HL-60 (cell line): Measurements from ENCODE around the gene RAB3IP.

Experiments
- GABPA ChIP-seq: IDR thresholded peaks from 2 replicates; pipeline ENCODE4 v1.6.1; 2012; ENCODE audit warnings: low read depth
- POLR2AphosphoS5 ChIP-seq: IDR thresholded peaks from 2 replicates; pipeline ENCODE4 v1.6.1; 2012; ENCODE audit warnings: low read depth
- TF ChIP-seq, protein P1 (sequence below): IDR thresholded peaks from one replicate; pipeline ENCODE4 v1.5.1; 2011; ENCODE audit warnings: low read length, control low read depth, inconsistent platforms; ENCODE audit not compliant: insufficient read depth
- TF ChIP-seq, protein P2 (sequence below): IDR thresholded peaks from 2 replicates; pipeline ENCODE4 v1.6.1; 2012; ENCODE audit warnings: low read depth; ENCODE audit not compliant: insufficient replicate concordance

DNA sequence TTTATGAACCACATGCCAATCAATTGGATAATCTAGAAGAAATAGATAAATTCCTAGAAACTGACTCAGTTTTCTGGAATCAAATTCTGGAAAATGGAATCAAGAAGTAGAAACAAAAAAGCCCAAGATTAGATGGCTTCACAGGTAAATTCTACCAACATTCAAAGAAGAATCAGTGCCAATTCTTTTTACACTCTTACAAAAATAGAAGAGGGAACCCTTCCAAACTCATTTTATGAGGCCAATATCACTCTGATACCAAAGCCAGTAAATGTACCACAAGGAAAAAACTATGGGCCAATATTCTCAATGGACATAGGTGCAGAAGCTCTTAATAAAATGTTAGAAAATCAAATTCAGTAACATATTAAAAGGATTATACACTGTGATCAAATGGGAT lies 50.7 kb downstream of the RAB3IP start:
- TF ChIP-seq POLR2AphosphoS5 (no peak), GABPA (no peak)
- TF ChIP-seq, protein P1, sequence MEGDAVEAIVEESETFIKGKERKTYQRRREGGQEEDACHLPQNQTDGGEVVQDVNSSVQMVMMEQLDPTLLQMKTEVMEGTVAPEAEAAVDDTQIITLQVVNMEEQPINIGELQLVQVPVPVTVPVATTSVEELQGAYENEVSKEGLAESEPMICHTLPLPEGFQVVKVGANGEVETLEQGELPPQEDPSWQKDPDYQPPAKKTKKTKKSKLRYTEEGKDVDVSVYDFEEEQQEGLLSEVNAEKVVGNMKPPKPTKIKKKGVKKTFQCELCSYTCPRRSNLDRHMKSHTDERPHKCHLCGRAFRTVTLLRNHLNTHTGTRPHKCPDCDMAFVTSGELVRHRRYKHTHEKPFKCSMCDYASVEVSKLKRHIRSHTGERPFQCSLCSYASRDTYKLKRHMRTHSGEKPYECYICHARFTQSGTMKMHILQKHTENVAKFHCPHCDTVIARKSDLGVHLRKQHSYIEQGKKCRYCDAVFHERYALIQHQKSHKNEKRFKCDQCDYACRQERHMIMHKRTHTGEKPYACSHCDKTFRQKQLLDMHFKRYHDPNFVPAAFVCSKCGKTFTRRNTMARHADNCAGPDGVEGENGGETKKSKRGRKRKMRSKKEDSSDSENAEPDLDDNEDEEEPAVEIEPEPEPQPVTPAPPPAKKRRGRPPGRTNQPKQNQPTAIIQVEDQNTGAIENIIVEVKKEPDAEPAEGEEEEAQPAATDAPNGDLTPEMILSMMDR, result no peak
- TF ChIP-seq, protein P2, sequence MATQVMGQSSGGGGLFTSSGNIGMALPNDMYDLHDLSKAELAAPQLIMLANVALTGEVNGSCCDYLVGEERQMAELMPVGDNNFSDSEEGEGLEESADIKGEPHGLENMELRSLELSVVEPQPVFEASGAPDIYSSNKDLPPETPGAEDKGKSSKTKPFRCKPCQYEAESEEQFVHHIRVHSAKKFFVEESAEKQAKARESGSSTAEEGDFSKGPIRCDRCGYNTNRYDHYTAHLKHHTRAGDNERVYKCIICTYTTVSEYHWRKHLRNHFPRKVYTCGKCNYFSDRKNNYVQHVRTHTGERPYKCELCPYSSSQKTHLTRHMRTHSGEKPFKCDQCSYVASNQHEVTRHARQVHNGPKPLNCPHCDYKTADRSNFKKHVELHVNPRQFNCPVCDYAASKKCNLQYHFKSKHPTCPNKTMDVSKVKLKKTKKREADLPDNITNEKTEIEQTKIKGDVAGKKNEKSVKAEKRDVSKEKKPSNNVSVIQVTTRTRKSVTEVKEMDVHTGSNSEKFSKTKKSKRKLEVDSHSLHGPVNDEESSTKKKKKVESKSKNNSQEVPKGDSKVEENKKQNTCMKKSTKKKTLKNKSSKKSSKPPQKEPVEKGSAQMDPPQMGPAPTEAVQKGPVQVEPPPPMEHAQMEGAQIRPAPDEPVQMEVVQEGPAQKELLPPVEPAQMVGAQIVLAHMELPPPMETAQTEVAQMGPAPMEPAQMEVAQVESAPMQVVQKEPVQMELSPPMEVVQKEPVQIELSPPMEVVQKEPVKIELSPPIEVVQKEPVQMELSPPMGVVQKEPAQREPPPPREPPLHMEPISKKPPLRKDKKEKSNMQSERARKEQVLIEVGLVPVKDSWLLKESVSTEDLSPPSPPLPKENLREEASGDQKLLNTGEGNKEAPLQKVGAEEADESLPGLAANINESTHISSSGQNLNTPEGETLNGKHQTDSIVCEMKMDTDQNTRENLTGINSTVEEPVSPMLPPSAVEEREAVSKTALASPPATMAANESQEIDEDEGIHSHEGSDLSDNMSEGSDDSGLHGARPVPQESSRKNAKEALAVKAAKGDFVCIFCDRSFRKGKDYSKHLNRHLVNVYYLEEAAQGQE, result no peak
